ENCODE measurements around the gene AP1AR. TPM values are rescaled to one million over a fixed set of nuclear protein-coding genes. Genes with fewer than 3 reads are reported as not detected.

The AP1AR gene
- total and polyA plus RNA-seq, 8 donors: 9.5 to 35.6 (median 13.3) TPM

DNA sequence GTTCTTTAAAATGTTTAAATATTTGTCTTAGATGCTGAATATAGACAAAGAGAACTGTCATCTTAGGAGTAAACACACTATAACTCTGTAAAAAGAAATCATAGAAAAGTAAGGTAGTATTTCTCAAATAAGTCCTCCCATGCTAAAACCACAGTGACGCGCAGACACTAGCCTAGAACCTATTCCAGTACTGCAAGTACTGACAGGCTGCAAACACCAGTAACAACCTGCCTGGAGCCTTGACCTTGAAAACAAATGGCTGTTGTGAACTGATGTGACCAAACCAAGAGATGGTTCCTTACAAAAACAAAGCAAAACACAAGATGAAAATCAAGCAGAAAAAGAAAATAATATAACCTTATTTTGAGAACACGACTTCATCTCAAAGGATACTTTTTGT lies 45.6 kb downstream of the AP1AR start:
- DNase-seq: no peak
- TF ChIP-seq POLR2A (IDR thresholded peaks at IDR 0.05): no peak
- TF ChIP-seq, protein P1, sequence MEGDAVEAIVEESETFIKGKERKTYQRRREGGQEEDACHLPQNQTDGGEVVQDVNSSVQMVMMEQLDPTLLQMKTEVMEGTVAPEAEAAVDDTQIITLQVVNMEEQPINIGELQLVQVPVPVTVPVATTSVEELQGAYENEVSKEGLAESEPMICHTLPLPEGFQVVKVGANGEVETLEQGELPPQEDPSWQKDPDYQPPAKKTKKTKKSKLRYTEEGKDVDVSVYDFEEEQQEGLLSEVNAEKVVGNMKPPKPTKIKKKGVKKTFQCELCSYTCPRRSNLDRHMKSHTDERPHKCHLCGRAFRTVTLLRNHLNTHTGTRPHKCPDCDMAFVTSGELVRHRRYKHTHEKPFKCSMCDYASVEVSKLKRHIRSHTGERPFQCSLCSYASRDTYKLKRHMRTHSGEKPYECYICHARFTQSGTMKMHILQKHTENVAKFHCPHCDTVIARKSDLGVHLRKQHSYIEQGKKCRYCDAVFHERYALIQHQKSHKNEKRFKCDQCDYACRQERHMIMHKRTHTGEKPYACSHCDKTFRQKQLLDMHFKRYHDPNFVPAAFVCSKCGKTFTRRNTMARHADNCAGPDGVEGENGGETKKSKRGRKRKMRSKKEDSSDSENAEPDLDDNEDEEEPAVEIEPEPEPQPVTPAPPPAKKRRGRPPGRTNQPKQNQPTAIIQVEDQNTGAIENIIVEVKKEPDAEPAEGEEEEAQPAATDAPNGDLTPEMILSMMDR (IDR thresholded peaks at IDR 0.05): no peak
- TF ChIP-seq EP300 (IDR thresholded peaks at IDR 0.05): no peak
- no peak for TF ChIP-seq POLR2AphosphoS5 (IDR thresholded peaks at IDR 0.05)
- Histone ChIP-seq H3K27ac (no peak overlapping the region), H3K36me3 (peaks cover 0 to 35% (median 13%) of the 10 kb centered on the region in 4 donors), H3K9me3 (no peaks in the 10 kb centered on the region), H3K27me3 (no peaks in the 10 kb centered on the region), H3K4me1 (peaks cover 0 to 25% (median 13%) of the 10 kb centered on the region in 4 donors), H3K4me3 (no peak overlapping the region)
- intact Hi-C loops (cut with DNase I; ENCODE audit: low total_unique reads): no loop called here
- WGBS, 5 donors: 87 to 95% (median 91%) methylated on average over 3 of the region's 3 CpGs

DNA sequence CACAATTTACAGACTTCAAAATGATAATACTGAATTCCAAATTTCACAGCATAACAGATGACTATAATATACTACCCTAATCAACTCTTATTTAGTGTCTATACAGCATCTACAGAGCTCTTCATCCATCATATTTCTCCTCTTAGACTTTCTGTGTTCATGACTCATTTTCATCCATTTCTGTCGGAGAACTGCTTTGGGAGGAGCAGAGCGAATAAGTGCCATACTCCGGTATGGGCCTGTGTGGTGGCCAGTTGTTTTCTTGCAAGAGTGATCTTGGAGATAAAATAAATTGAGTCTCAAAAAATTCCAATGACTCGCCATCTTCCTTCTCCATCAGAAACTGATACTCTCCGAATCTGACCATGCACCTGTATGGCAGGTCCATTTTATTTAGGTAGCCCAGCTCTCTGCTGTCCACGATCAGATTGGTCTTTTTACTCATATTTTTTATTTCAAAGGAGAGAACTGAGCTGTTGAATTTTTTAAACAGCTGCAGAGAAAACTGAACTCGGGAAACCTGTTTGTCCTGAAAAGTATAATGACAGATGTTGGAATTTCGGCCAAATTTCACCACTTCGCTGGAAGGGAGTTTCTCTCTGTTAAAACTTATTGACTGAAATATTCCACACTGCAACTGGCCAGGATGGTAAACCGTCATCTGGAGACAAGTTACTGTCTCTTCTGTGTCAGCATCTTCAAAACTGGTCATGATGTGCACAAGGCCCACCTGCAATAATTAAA lies 46.3 kb downstream of the AP1AR start:
- no peak overlapping the region for H3K27ac ChIP-seq

DNA sequence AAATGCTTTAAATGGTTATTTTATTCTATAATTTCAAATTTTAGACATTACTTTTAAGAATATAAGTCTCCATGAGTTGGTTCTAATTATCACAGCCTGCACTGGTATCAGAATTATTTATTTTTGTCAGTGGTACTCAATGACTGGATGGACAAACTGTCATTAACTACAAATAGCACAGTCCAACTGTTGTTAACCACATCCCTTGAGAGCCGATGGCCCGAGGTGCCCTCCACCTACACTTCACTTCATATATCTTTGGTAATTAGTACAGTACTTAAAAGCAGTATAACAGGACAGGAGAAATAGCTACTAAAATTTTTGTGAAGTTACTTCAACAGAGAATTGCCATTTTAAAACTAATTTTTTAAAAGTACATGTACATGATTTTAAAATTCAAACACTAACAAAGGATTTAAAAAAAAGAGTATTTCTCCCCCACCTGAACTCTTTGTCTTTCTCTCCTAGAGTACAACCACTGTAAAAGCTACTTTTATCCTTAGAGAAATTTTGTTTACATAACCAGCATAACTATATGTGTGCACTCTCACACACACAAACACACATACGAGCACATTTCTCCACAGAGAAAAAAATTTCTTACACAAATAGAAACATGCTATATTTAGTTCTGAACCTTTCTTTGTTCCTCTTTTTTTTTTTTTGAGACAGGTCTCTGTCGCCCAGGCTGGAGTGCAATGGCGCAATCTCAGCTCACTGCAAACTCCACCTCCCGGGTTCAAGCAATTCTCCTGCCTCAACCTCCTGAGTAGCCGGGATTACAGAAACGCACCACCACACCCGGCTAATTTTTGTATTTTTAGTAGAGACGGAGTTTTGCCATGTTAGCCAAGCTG lies 47.7 kb downstream of the AP1AR start:
- peaks cover 0 to 34% (median 13%) of the 10 kb centered on the region in 4 donors for H3K36me3 ChIP-seq
- 17 to 54% (median 41%) methylated on average over 10 of the region's 10 CpGs for WGBS, 5 donors
- H3K4me1 ChIP-seq: peaks cover 5 to 45% (median 26%) of the 10 kb centered on the region in 4 donors
- H3K27ac ChIP-seq: peak overlapping the region in 1 of 5 donors; percentile 50
- no peak for DNase-seq
- H3K27me3 ChIP-seq: no peaks in the 10 kb centered on the region
- H3K9me3 ChIP-seq: no peaks in the 10 kb centered on the region
- H3K4me3 ChIP-seq: peak overlapping the region in 1 of 4 donors; percentile 31
- intact Hi-C loops (cut with DNase I; ENCODE audit: low total_unique reads): no loop called here
- TF ChIP-seq EP300 (IDR thresholded peaks at IDR 0.05) (no peak), POLR2A (IDR thresholded peaks at IDR 0.05) (no peak), POLR2AphosphoS5 (IDR thresholded peaks at IDR 0.05) (no peak)
- TF ChIP-seq, protein P1 (IDR thresholded peaks at IDR 0.05): no peak

More for the DNA sequence above, 46.3 kb downstream of the AP1AR start:
- 79 to 85% (median 84%) methylated on average over 10 of the region's 10 CpGs for WGBS, 5 donors
- DNase-seq: no peak
- Histone ChIP-seq H3K4me1 (peaks cover 0 to 31% (median 16%) of the 10 kb centered on the region in 4 donors), H3K9me3 (no peaks in the 10 kb centered on the region), H3K36me3 (peaks cover 0 to 35% (median 13%) of the 10 kb centered on the region in 4 donors), H3K4me3 (no peak overlapping the region), H3K27me3 (no peaks in the 10 kb centered on the region)
- no peak for TF ChIP-seq POLR2AphosphoS5 (IDR thresholded peaks at IDR 0.05)
- no peak for TF ChIP-seq EP300 (IDR thresholded peaks at IDR 0.05)
- TF ChIP-seq POLR2A (IDR thresholded peaks at IDR 0.05): no peak
- TF ChIP-seq, protein P1 (IDR thresholded peaks at IDR 0.05): no peak
- intact Hi-C loops (cut with DNase I; ENCODE audit: low total_unique reads): no loop called here

DNA sequence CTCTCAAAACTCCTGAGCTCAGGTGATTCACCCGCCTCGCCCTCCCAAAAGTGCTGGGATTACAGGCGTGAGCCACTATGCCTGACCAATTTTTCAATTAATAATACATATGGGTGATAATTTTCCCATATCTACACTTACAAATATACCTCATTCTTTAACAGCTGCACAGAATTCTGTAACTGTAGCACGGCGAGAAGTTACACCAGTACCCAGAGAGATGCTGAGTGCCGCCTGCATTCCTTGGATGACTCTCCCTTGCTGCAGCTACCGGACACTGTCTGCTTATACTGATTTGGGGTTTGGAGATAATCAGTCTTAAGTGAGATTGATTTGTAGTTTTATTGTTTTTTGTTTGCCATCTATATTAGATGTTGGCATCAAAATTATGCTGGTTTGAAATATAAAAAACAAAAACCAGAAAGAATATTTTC lies 48.3 kb downstream of the AP1AR start:
- Histone ChIP-seq H3K4me3 (peak overlapping the region in 1 of 4 donors; percentile 31), H3K27ac (peak overlapping the region in 1 of 5 donors; percentile 50), H3K4me1 (peaks cover 6 to 49% (median 28%) of the 10 kb centered on the region in 4 donors), H3K9me3 (no peaks in the 10 kb centered on the region), H3K36me3 (peaks cover 0 to 28% (median 13%) of the 10 kb centered on the region in 4 donors), H3K27me3 (no peaks in the 10 kb centered on the region)
- 52 to 87% (median 73%) methylated on average over 7 of the region's 7 CpGs for WGBS, 5 donors
- no peak for DNase-seq
- TF ChIP-seq EP300 (IDR thresholded peaks at IDR 0.05) (no peak), POLR2AphosphoS5 (IDR thresholded peaks at IDR 0.05) (no peak), POLR2A (IDR thresholded peaks at IDR 0.05) (no peak)
- TF ChIP-seq, protein P1 (IDR thresholded peaks at IDR 0.05): no peak
- intact Hi-C loops (cut with DNase I; ENCODE audit: low total_unique reads): no loop called here

Data from stomach (tissue), 9 donors.